HG02759 (cell line): ENCODE results near the gene KCP.

Experiments
- ATAC-seq: cut with Tn5 transposase; IDR thresholded peaks from one replicate; pipeline ENCODE4 v1.9.1; 2021; ENCODE audit warnings: mild to moderate bottlenecking, moderate library complexity; ENCODE audit not compliant: unreplicated experiment

Gene KCP

GRCh38 chr7:128939075-128939860 is 28.8 kb upstream of the KCP start:
- peak; percentile 20 for ATAC-seq

GRCh38 chr7:128938544-128939074 is 28.1 kb upstream of the KCP start:
- peak; percentile 13 for ATAC-seq

- ATAC-seq, result peak; percentile 14
These were observed 27.4 kb upstream of the KCP start, which contains the start of gene IRF5 for GRCh38 chr7:128937647-128938543. Gene IRF5, plus strand, starts transcription at chr7:128937927. Its CDS starts 4,155 bp downstream, at chr7:128942082.

GRCh38 chr7:128937271-128937646 is 26.8 kb upstream of the KCP start:
- ATAC-seq, result peak; percentile 1

- ATAC-seq, result no peak
These were observed 26.3 kb upstream of the KCP start for GRCh38 chr7:128936798-128937197.

- no peak for ATAC-seq
These were observed 24.8 kb upstream of the KCP start for GRCh38 chr7:128935342-128935730.

- peak; percentile 32 for ATAC-seq
These were observed 24.1 kb upstream of the KCP start for GRCh38 chr7:128934361-128935341.

- ATAC-seq, result no peak
These were observed 22.8 kb upstream of the KCP start for GRCh38 chr7:128933180-128933891.

- ATAC-seq, result no peak
These were observed 22.3 kb upstream of the KCP start for GRCh38 chr7:128932862-128933179.

- no peak for ATAC-seq
These were observed 21.7 kb upstream of the KCP start for GRCh38 chr7:128931965-128932861.

GRCh38 chr7:128931190-128931798 is 20.8 kb upstream of the KCP start:
- no peak for ATAC-seq

- no peak for ATAC-seq
These were observed 18.6 kb upstream of the KCP start for GRCh38 chr7:128928882-128929788.

GRCh38 chr7:128928159-128928813 is 17.8 kb upstream of the KCP start:
- no peak for ATAC-seq

- ATAC-seq, result no peak
These were observed 14.4 kb upstream of the KCP start for GRCh38 chr7:128924707-128925588.

GRCh38 chr7:128923411-128923800 is 12.9 kb upstream of the KCP start:
- ATAC-seq, result no peak
